Measurements from ENCODE around the gene OR4N2. TPM values are rescaled to one million over a fixed set of nuclear protein-coding genes. Genes with fewer than 3 reads are reported as not detected.

Gene OR4N2
- total and polyA plus RNA-seq, 9 of the 15 experiments (the other 6 are each of a cell fraction or from before 2014, with no cell fraction given) = not detected

DNA sequence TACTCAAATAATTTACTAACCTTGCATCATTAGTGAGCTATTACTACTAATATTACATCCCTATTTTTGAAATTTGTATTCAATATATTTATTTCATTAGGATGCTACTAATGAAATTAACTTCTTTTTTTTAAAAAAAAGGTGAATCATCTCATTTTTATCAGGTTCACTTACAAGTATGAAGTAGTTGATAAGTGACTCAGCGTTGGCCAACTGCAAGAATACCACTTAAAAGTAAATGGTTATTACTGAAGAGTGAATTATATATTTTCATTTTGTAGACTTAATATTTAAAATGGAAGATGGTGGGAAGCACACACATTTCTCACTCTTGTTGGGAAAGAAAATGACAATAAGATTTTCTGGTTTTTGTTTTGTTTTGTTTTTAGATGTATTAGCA is 19.6 kb downstream of the OR4N2 start:
- H3K27ac ChIP-seq (ENCODE audit: extremely low read depth, low read depth, low read length) = no peak overlapping the region
- H3K9me3 ChIP-seq (replicated peaks; ENCODE audit: control insufficient read depth, insufficient read depth, low read depth, low read length) = no peaks in the 10 kb centered on the region
- TF ChIP-seq EGR1 (conservative IDR thresholded peaks at IDR 0.05) (no peak), NFYB (IDR thresholded peaks at IDR 0.05; ENCODE audit: extremely low read depth, insufficient read length) (no peak), ZKSCAN8 (CRISPR knock-in tag; IDR thresholded peaks at IDR 0.05) (no peak), TAF15 (IDR thresholded peaks at IDR 0.05; ENCODE audit: low read depth, low read length) (no peak), ZNF217 (CRISPR knock-in tag; IDR thresholded peaks at IDR 0.05) (no peak), SOX6 (IDR thresholded peaks at IDR 0.05) (no peak), MEF2D (tag; conservative IDR thresholded peaks at IDR 0.05; ENCODE audit: low read depth) (no peak)
- TF ChIP-seq, protein P1, sequence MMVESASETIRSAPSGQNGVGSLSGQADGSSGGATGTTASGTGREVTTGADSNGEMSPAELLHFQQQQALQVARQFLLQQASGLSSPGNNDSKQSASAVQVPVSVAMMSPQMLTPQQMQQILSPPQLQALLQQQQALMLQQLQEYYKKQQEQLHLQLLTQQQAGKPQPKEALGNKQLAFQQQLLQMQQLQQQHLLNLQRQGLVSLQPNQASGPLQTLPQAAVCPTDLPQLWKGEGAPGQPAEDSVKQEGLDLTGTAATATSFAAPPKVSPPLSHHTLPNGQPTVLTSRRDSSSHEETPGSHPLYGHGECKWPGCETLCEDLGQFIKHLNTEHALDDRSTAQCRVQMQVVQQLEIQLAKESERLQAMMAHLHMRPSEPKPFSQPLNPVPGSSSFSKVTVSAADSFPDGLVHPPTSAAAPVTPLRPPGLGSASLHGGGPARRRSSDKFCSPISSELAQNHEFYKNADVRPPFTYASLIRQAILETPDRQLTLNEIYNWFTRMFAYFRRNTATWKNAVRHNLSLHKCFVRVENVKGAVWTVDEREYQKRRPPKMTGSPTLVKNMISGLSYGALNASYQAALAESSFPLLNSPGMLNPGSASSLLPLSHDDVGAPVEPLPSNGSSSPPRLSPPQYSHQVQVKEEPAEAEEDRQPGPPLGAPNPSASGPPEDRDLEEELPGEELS (CRISPR knock-in tag; IDR thresholded peaks at IDR 0.05; ENCODE audit: borderline replicate concordance) = no peak
- TF ChIP-seq, protein P2, sequence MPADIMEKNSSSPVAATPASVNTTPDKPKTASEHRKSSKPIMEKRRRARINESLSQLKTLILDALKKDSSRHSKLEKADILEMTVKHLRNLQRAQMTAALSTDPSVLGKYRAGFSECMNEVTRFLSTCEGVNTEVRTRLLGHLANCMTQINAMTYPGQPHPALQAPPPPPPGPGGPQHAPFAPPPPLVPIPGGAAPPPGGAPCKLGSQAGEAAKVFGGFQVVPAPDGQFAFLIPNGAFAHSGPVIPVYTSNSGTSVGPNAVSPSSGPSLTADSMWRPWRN (IDR thresholded peaks at IDR 0.05; ENCODE audit: low read depth) = no peak
- H3K9ac ChIP-seq (ENCODE audit: insufficient read depth in 1 of 2, low read depth in 2 of 2, low read length in 2 of 2) = no peak overlapping the region
- no peaks in the 10 kb centered on the region for H4K20me1 ChIP-seq (replicated peaks; ENCODE audit: control insufficient read depth, insufficient read depth, low read length)
- no TSS peak for BruUV-seq (replicated peaks)
- WGBS (ENCODE audit: insufficient coverage, low coverage, missing lambda C conversion rate) = 4% methylated on average over 1 of the region's 1 CpG
- no peak for FAIRE-seq
- DNase-seq (ENCODE audit: extremely low read depth in 1 of 4, low spot score in 3 of 4) = no peak
- ChIA-PET POLR2A (no interaction called here), CTCF (ENCODE audit: low intra/inter-chr PET ratio) (no interaction called here)
- in situ Hi-C loops (cut with MboI) (no loop called here), intact Hi-C loops (cut with micrococcal nuclease) (no loop called here)
- no peaks in the 10 kb centered on the region for H3K4me1 ChIP-seq (replicated peaks in 1 of 2; ENCODE audit: control insufficient read depth in 2 of 2, insufficient read depth in 2 of 2, low read length in 2 of 2)
- H2AFZ ChIP-seq (ENCODE audit: low read depth, low read length) = no peak overlapping the region
- ATAC-seq = no peak
- H3K9me1 ChIP-seq (ENCODE audit: control insufficient read depth, insufficient read depth, low read length) = no peaks in the 10 kb centered on the region
- no peaks in the 10 kb centered on the region for H3K36me3 ChIP-seq (ENCODE audit: control insufficient read depth, insufficient read depth, low read length)
- H3K4me2 ChIP-seq (ENCODE audit: insufficient read depth, low read length) = no peak overlapping the region
- no peaks in the 10 kb centered on the region for H3K27me3 ChIP-seq (ENCODE audit: control insufficient read depth in 2 of 2, insufficient read depth in 2 of 2, low read length in 2 of 2)
- H3K79me2 ChIP-seq (ENCODE audit: control insufficient read depth, insufficient read depth, low read length) = no peaks in the 10 kb centered on the region
- no peak overlapping the region for H3K4me3 ChIP-seq

Measured in K562 (cell line).